ACHN (cell line): ENCODE data around the gene LST1.
"Not testable (repeated sequence)": the region's sequence is repeated elsewhere in the genome, so short reads cannot be mapped to it uniquely, and the experiment has no call there.

Source experiments
- DNase-seq: peaks from one replicate; pipeline ENCODE4 v3.0.0-alpha.2; 2015
- in situ Hi-C: cut with HindIII; loops from 2 replicates; pipeline ENCODE4 v1.10.0; 2017; ENCODE audit warnings: low sequenced_read_pairs, low pct_ligation_motif_present, low pct_unique_long_range_greater_than_20kb

Gene LST1

DNA sequence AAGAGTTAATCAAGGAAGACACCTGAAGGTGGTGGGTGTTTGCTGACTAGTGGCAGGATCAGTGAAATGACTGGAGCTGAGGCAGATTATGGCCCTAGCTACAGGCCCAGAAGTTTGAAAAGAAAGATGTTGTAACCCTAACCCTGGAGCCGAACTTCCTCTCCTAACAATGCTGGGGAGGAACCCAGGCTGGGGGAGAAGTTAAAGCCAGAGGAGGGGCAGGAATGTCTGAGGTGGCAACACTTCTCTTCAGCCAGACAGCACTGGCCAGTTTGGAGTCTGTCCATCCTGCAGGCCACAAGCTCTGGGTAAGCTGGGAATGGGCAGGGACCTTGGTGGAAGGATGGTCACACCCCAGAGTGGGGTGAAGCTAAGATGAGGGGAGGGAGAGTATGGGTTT lies at the start of gene LST1:
TSS of gene LST1 (plus strand) at position 270 of the 400 bp plus-strand sequence. CDS start 1,023 bp downstream, outside the sequence.
- in situ Hi-C loops: no loop called here
- no peak for DNase-seq

- in situ Hi-C loops: no loop called here
- DNase-seq: no peak
Measured at GRCh38 chr6:31538805-31539400, 47.2 kb upstream of the LST1 start.

GRCh38 chr6:31540640-31541039 lies 45.4 kb upstream of the LST1 start:
- DNase-seq: no peak
- in situ Hi-C loops: no loop called here

DNA sequence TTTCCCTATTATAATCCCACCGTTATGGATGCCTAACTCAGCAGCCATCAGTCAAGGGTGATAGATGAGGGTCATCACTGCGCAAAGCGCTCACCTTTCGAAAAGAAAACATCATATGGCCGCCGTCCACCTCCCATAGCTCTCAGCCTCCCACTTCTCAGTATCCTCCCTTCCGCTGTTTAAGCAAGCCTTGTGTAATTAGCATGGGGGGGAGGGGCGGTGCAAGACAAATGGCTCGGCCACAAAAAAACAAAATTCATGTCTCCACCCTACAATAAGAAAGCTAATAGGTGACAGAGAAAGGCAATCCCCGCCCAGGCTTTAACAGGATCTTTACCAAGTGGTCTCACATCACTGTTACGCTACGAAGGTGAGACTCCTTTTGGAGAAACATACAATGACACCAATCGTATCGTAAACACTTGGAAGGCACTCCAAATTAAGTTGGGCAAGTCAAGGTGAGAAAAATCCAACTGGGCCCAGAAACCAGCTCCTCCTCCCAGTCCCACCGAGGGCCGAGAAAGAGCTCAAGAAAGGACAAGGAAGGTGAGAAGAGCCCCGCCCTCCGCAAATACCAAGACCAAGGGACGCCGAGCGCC lies 44.9 kb upstream of the LST1 start:
- peak; percentile 31 for DNase-seq
- in situ Hi-C loops: no loop called here

GRCh38 chr6:31541658-31542521 lies 44.2 kb upstream of the LST1 start, which contains the start of gene DDX39B:
Gene DDX39B (minus strand): TSS chr6:31542003. CDS start chr6:31540532, 1,471 bp downstream.
- peak; percentile 95 for DNase-seq
- in situ Hi-C loops: no loop called here

- no peak for DNase-seq
- in situ Hi-C loops: no loop called here
Measured at GRCh38 chr6:31543639-31544038, 42.4 kb upstream of the LST1 start.

GRCh38 chr6:31544676-31545075 lies 41.4 kb upstream of the LST1 start:
- in situ Hi-C loops: no loop called here
- no peak for DNase-seq

GRCh38 chr6:31545291-31545690 lies 40.8 kb upstream of the LST1 start:
- in situ Hi-C loops: no loop called here
- DNase-seq: no peak

DNA sequence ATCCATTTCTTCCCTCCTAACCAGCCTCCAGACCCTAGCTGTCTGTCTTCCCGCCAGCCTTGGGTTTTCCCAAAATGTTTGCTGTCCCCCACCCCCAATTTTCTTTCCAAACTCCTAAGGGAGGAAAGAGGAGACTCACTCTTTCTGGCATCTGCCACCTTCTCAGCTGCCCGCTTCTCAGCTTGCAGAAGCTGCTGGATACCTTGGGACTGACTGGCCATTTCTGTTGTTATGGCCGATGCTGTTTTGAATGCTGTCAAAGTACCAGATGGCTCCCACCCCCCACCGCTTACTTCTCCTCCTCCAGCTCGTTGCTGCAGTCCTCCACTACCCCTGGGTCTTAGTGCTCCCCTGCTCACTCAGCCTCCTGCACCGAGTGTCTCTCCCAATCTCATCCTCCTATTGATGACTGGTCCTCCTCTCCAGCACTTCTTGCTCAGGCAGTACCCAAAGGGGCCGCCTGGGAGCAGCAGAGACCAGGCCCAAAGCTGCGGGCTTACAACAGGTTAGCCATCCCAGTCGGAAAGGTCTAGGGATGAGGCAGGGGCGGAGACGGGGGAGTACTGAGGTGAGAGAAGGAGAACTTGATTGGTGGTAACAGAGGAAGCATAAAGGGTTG lies 39.6 kb upstream of the LST1 start, which contains the start of gene ATP6V1G2:
TSS of gene ATP6V1G2 (minus strand) at position 270 of the 619 bp plus-strand sequence. CDS start at position 221, 49 bp downstream.
- DNase-seq: peak; percentile 84
- in situ Hi-C loops: no loop called here

- in situ Hi-C loops: no loop called here
- peak; percentile 95 for DNase-seq
Measured at GRCh38 chr6:31546958-31547726, 38.9 kb upstream of the LST1 start, which contains the start of gene NFKBIL1. Gene NFKBIL1 (plus strand): TSS chr6:31547608. CDS start chr6:31547695, 87 bp downstream.

DNA sequence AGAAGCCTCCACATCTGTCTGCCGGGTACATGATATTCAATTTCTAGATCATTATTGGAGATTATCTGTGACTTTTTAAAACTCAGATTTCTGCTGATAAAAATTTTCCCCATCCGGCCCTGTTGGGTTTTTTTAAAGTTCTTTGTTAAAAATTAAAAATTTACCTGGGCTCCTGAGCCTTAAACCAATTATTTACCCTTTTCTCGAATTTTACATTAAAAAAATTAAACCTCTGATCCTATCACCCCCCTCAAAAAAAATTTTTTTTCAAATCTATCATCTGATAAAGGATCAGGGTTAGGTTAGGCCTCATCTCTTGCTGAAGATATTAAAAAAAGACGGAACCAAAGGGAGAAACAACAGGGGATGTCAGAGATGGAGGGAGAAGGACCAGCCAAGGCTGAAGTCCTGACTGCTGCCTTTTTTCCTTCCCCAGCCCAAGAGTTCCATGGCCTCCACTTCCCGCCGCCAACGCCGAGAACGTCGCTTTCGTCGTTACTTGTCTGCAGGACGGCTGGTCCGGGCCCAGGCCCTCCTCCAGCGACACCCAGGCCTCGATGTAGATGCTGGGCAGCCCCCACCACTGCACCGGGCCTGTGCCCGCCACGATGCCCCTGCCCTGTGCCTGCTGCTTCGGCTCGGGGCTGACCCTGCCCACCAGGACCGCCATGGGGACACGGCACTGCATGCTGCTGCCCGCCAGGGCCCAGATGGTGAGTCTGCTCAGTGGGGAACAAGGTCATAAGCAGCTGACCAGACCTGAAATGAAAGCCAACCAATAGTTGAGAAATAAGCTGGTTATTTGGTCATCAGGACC lies 38.1 kb upstream of the LST1 start:
- no peak for DNase-seq
- in situ Hi-C loops: no loop called here

DNA sequence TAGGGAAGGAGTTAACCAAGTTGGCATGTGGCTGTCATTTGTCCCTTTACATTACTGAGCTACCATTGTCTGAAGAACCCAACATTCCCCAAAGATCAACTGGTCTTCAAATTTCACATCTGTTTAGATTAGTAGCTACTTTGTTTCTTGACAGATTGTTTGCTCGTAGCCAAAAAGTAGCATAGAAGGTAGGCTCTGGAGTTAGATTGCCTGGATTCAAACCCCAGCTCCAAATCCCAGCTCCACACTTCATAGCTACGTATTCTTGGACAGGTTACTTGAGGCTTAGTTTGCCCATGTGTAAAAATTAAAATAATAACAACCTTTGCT lies 37.6 kb upstream of the LST1 start:
- no peak for DNase-seq
- in situ Hi-C loops: no loop called here

DNA sequence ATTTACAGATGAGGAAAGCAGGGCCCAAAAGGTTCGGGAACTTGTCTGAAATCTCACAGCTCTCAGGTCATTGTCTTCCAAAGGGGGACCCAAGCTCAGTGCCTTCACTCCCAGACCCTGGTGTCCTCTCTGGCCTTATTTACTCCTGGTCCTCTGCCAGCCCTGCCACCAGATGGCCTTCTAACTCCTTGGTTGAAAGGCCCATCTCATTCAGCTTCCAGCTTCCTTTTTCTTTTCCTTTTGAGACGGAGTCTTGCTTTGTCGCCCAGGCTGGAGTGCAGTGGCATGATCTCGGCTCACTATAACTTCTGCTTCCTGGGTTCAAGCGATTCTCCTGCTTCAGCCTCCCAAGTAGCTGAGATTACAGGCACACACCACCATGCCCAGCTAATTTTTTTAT lies 34.7 kb upstream of the LST1 start:
- peak; percentile 55 for DNase-seq
- in situ Hi-C loops: not testable (repeated sequence)

DNA sequence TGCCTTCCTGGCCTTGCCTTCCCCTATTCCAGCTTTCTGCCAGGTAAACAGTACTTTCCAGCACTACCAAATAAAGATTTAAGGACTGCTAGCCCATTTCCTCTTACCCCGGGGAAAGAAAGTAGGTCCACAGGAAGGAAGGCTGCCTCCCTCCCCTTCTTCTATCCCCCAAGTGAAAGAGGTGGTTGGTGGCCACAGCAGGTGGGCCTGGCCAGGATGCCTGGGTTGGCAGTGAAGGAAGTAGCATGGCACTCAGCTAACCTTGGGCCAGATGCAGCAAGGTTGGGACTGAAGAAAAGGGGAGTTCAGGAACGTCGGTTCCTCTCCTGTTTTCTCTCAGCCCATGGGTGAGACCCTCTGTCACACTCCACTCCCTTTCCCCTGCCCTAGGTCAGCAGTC lies 29.8 kb upstream of the LST1 start:
- in situ Hi-C loops: no loop called here

DNA sequence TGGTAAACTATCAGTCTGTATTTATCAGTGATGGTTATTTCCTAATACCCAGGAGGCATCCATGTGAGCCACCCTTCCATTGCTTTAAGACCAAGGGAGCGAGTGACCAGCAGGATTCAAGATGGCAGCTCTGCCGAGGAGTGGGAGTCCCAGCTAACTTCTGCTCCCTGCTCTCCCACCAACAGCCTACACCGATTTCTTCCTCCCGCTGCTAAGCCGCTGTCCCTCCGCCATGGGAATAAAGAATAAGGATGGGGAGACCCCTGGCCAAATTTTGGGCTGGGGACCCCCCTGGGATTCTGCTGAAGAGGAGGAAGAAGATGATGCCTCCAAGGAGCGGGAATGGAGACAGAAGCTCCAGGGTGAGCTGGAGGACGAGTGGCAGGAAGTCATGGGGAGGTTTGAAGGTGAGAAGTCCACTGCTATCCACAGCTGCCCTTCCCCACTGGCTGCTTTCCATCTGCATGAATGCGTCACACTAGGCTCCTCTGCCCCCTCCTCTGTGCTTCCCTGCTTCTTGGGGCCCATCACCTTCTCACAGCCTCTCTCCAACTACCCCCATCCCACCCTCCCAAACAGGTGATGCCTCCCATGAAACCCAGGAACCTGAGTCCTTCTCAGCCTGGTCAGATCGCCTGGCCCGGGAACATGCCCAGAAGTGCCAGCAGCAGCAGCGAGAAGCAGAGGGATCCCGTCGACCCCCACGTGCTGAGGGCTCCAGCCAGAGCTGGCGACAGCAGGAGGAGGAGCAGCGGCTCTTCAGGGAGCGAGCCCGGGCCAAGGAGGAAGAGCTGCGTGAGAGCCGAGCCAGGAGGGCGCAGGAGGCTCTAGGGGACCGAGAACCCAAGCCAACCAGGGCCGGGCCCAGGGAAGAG lies 28.4 kb upstream of the LST1 start:
- DNase-seq: no peak
- in situ Hi-C loops: no loop called here

More for the DNA sequence above, 29.8 kb upstream of the LST1 start:
- no peak for DNase-seq

GRCh38 chr6:31558318-31558625 lies 27.8 kb upstream of the LST1 start:
- in situ Hi-C loops: no loop called here
- no peak for DNase-seq
